ENCODE measurements around the gene PSMD6. TPM values are rescaled to one million over a fixed set of nuclear protein-coding genes. Genes with fewer than 3 reads are reported as not detected.

The PSMD6 gene
- total RNA-seq, 1 experiment from 2014 or later, result 66.5 TPM

GRCh38 chr3:63976872-63977200 is 46.5 kb downstream of the PSMD6 start:
- H3K27me3 ChIP-seq (replicated peaks; ENCODE audit: insufficient read depth, low read depth, low read length, poor library complexity), result no peaks in the 10 kb centered on the region
- DNase-seq (ENCODE audit: low spot score), result no peak
- POLR2A ChIA-PET (ENCODE audit: low non-redundant PET), result no interaction called here
- H3K9me3 ChIP-seq (ENCODE audit: low read depth, low read length, poor library complexity, severe bottlenecking), result no peaks in the 10 kb centered on the region
- CTCF ChIA-PET, result no interaction called here
- BruUV-seq (replicated peaks), result no TSS peak
- H3K4me3 ChIP-seq (ENCODE audit: low read depth, low read length, poor library complexity, severe bottlenecking), result no peak overlapping the region
- no peaks in the 10 kb centered on the region for H3K36me3 ChIP-seq (ENCODE audit: insufficient read depth, low read length, poor library complexity, severe bottlenecking)
- intact Hi-C loops (cut with micrococcal nuclease; ENCODE audit: unreplicated experiment), result no loop called here
- H3K27ac ChIP-seq (ENCODE audit: low read depth, low read length, poor library complexity, severe bottlenecking), result no peak overlapping the region
- TF ChIP-seq EZH2 (IDR thresholded peaks at IDR 0.05; ENCODE audit: borderline replicate concordance, low read depth, low read length, poor library complexity, severe bottlenecking) (no peak), CTCF (conservative IDR thresholded peaks at IDR 0.05; ENCODE audit: low read depth, low read length) (no peak)
- peaks cover 15% of the 10 kb centered on the region for H3K4me1 ChIP-seq (ENCODE audit: insufficient read depth, low read length, poor library complexity, severe bottlenecking)

DNA sequence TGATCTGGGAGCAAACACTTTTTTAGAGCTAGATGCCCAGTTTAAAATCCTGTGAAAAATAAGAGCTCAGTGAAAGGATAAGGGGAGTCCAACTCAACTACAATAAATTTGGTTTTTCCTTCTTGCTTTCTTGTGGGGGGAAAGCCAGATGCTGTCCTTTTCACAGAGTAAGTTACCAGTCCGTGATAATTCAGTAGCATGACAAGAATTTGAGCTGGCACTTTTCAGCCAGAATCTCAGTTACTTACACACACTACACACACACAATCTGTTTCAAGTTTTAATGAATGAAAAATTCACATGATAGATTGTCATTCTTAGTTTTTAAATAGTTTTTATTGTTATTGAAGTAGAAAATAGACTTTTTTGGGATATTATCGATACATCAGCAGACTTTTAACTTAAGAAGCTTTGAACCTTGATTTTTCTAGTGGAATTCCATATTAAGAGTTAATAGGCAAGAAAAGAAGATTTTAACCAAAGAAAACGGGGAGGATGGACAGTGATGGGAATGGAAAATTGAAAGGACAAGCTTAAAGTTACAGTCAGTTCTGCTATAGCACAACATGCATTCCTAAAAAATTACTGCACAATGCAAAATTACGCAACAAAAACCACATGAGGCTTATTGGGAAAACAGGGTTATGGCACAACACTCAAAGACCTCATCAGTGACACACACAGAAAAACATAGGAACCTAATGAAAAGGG is 47.0 kb downstream of the PSMD6 start:
- intact Hi-C loops (cut with micrococcal nuclease; ENCODE audit: unreplicated experiment), result no loop called here
- no peaks in the 10 kb centered on the region for H3K36me3 ChIP-seq (ENCODE audit: insufficient read depth, low read length, poor library complexity, severe bottlenecking)
- ChIA-PET POLR2A (ENCODE audit: low non-redundant PET) (no interaction called here), CTCF (no interaction called here)
- H3K27ac ChIP-seq (ENCODE audit: low read depth, low read length, poor library complexity, severe bottlenecking), result no peak overlapping the region
- H3K9me3 ChIP-seq (ENCODE audit: low read depth, low read length, poor library complexity, severe bottlenecking), result no peaks in the 10 kb centered on the region
- no peak overlapping the region for H3K4me3 ChIP-seq (ENCODE audit: low read depth, low read length, poor library complexity, severe bottlenecking)
- BruUV-seq (replicated peaks), result no TSS peak
- DNase-seq (ENCODE audit: low spot score), result peak; percentile 43
- H3K4me1 ChIP-seq (ENCODE audit: insufficient read depth, low read length, poor library complexity, severe bottlenecking), result peaks cover 16% of the 10 kb centered on the region
- H3K27me3 ChIP-seq (replicated peaks; ENCODE audit: insufficient read depth, low read depth, low read length, poor library complexity), result no peaks in the 10 kb centered on the region
- no peak for TF ChIP-seq CTCF (conservative IDR thresholded peaks at IDR 0.05; ENCODE audit: low read depth, low read length)
- TF ChIP-seq EZH2 (IDR thresholded peaks at IDR 0.05; ENCODE audit: borderline replicate concordance, low read depth, low read length, poor library complexity, severe bottlenecking), result no peak

DNA sequence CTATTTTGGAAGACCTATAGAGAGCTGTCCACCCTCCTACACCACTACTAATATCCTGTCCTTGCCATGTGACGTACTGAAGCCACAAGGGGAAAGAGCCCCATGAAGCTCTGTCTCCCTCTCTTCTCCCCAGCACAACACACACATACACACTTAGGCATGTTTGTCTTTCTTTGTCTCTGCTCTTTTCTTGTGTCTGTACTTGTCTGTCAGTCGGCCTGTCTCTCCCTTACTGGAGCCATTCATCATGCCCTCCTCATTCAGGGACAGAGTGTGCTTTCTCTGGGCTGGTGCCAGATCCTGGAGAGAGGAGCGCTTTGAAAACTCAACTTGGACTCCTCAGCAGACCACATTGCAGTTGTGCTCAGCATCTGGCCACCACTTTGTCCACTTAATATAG is 47.6 kb downstream of the PSMD6 start:
- POLR2A ChIA-PET (ENCODE audit: low non-redundant PET), result no interaction called here
- CTCF ChIA-PET, result no interaction called here
- Histone ChIP-seq H3K36me3 (ENCODE audit: insufficient read depth, low read length, poor library complexity, severe bottlenecking) (no peaks in the 10 kb centered on the region), H3K27ac (ENCODE audit: low read depth, low read length, poor library complexity, severe bottlenecking) (no peak overlapping the region), H3K4me1 (ENCODE audit: insufficient read depth, low read length, poor library complexity, severe bottlenecking) (peaks cover 22% of the 10 kb centered on the region), H3K9me3 (ENCODE audit: low read depth, low read length, poor library complexity, severe bottlenecking) (no peaks in the 10 kb centered on the region), H3K4me3 (ENCODE audit: low read depth, low read length, poor library complexity, severe bottlenecking) (no peak overlapping the region), H3K27me3 (replicated peaks; ENCODE audit: insufficient read depth, low read depth, low read length, poor library complexity) (no peaks in the 10 kb centered on the region)
- no peak for TF ChIP-seq CTCF (conservative IDR thresholded peaks at IDR 0.05; ENCODE audit: low read depth, low read length)
- TF ChIP-seq EZH2 (IDR thresholded peaks at IDR 0.05; ENCODE audit: borderline replicate concordance, low read depth, low read length, poor library complexity, severe bottlenecking), result no peak
- intact Hi-C loops (cut with micrococcal nuclease; ENCODE audit: unreplicated experiment), result no loop called here
- peak; percentile 15 for DNase-seq (ENCODE audit: low spot score)
- BruUV-seq (replicated peaks), result no TSS peak
